Liver (tissue), 9 donors: Measurements from ENCODE around the gene PRRG4. TPM values are rescaled to one million over a fixed set of nuclear protein-coding genes. Genes with fewer than 3 reads are reported as not detected.
A peak's percentile ranks its signal among the peaks of the same experiment; 100 is the strongest.

ENCODE experiments used
- DNase-seq: peaks from one replicate; pipeline ENCODE4 v3.0.0-alpha.2; 2017; ENCODE audit warnings: low spot score
- H3K27ac ChIP-seq, 2 donors: one replicate each; pipeline ENCODE4 v1.7.0; 2013; ENCODE audit warnings: inconsistent platforms in 2 of 2, low read length in 2 of 2, control low read depth in 1 of 2, low read depth in 1 of 2, mild to moderate bottlenecking in 1 of 2
- H3K27me3 ChIP-seq, 4 donors: one replicate each; pipeline versions ENCODE4 v1.6.1 to v1.7.0; 2013; ENCODE audit warnings: low read length in 3 of 4, inconsistent platforms in 1 of 4, mild to moderate bottlenecking in 1 of 4, moderate library complexity in 1 of 4; ENCODE audit not compliant: control insufficient read depth in 4 of 4, insufficient read depth in 4 of 4
- H3K36me3 ChIP-seq, 4 donors: one replicate each; pipeline versions ENCODE4 v1.6.1 to v1.7.0; 2013; ENCODE audit warnings: low read length in 3 of 4, mild to moderate bottlenecking in 3 of 4, low read depth in 1 of 4, moderate library complexity in 1 of 4; ENCODE audit not compliant: control insufficient read depth in 4 of 4, insufficient read depth in 3 of 4
- H3K4me1 ChIP-seq, 4 donors: one replicate each; pipeline versions ENCODE4 v1.6.1 to v1.7.0; 2013; ENCODE audit warnings: low read length in 3 of 4, mild to moderate bottlenecking in 3 of 4, moderate library complexity in 1 of 4; ENCODE audit not compliant: control insufficient read depth in 4 of 4, insufficient read depth in 4 of 4
- H3K4me3 ChIP-seq, 3 donors: one replicate each; pipeline versions ENCODE4 v1.6.1 to v1.7.0; 2013; ENCODE audit warnings: low read length in 3 of 3, control low read depth in 1 of 3, low read depth in 1 of 3, mild to moderate bottlenecking in 1 of 3
- H3K9ac ChIP-seq, 2 donors: one replicate each; pipeline ENCODE4 v1.7.0; 2013; ENCODE audit warnings: low read length in 2 of 2, mild to moderate bottlenecking in 2 of 2, moderate library complexity in 2 of 2, control low read depth in 1 of 2, low read depth in 1 of 2
- H3K9me3 ChIP-seq, 4 donors: one replicate each; pipeline versions ENCODE4 v1.6.1 to v1.7.0; 2013; ENCODE audit warnings: low read length in 3 of 4; ENCODE audit not compliant: control insufficient read depth in 4 of 4
- EGR1 ChIP-seq, 2 donors: IDR thresholded peaks; 2 replicates each; pipeline ENCODE4 v1.6.1; 2016 to 2018; ENCODE audit warnings: antibody characterized with exemption in 2 of 2, low read depth in 2 of 2
- FOXA1 ChIP-seq: IDR thresholded peaks from 2 replicates; pipeline ENCODE4 v1.6.1; 2016; ENCODE audit warnings: antibody characterized with exemption
- FOXA2 ChIP-seq: IDR thresholded peaks from 2 replicates; pipeline ENCODE4 v1.6.1; 2016; ENCODE audit warnings: antibody characterized with exemption
- GABPA ChIP-seq, 2 donors: IDR thresholded peaks in 1 of 2; conservative IDR thresholded peaks in 1 of 2; 2 replicates each; pipeline ENCODE4 v1.6.1; 2016; ENCODE audit warnings: antibody characterized with exemption in 2 of 2, mild to moderate bottlenecking in 1 of 2, moderate library complexity in 1 of 2
- HNF4A ChIP-seq, 2 donors: conservative IDR thresholded peaks; 2 replicates each; pipeline ENCODE4 v1.6.1; 2016; ENCODE audit warnings: antibody characterized with exemption in 2 of 2, mild to moderate bottlenecking in 2 of 2
- HNF4G ChIP-seq: IDR thresholded peaks from 2 replicates; pipeline ENCODE4 v1.6.1; 2016; ENCODE audit warnings: antibody characterized with exemption
- JUND ChIP-seq, 2 donors: IDR thresholded peaks; 2 replicates each; pipeline ENCODE4 v1.6.1; 2016; ENCODE audit warnings: antibody characterized with exemption in 2 of 2
- NR2F2 ChIP-seq: IDR thresholded peaks from 2 replicates; pipeline ENCODE4 v1.6.1; 2016; ENCODE audit warnings: antibody characterized with exemption
- RAD21 ChIP-seq, 2 donors: IDR thresholded peaks; 2 replicates each; pipeline ENCODE4 v1.6.1; 2016; ENCODE audit warnings: antibody characterized with exemption in 2 of 2, mild to moderate bottlenecking in 2 of 2
- RXRA ChIP-seq, 2 donors: IDR thresholded peaks; 2 replicates each; pipeline ENCODE4 v1.6.1; 2017 to 2018; ENCODE audit warnings: antibody characterized with exemption in 2 of 2, mild to moderate bottlenecking in 1 of 2
- SP1 ChIP-seq: IDR thresholded peaks from 2 replicates; pipeline ENCODE4 v1.6.1; 2018; ENCODE audit warnings: antibody characterized with exemption, mild to moderate bottlenecking
- TAF1 ChIP-seq: conservative IDR thresholded peaks from 2 replicates; pipeline ENCODE4 v1.6.1; 2016; ENCODE audit warnings: antibody characterized with exemption, mild to moderate bottlenecking
- YY1 ChIP-seq: IDR thresholded peaks from 2 replicates; pipeline ENCODE4 v1.6.1; 2016; ENCODE audit warnings: antibody characterized with exemption, mild to moderate bottlenecking
- WGBS: extraction: QIAGEN DNeasy Blood & Tissue Kit; methylation state at CpG from one replicate; pipeline ENCODE4 v1.1.7; 2013; 5-methylcytosine and 5-hydroxymethylcytosine counted together
- polyA plus RNA-seq, 2 donors: library from polyadenylated mRNA; stranded (reverse) in 1 of 2; unstranded in 1 of 2; fragments of 200-250 nt in 1 of 2; fragments of >200 nt in 1 of 2; fragmentation: Nextera tagmentation in 1 of 2; extraction: Ambion mirVana in 1 of 2; gene quantifications; one replicate each; pipeline versions ENCODE4 v1.2.1 to v1.2.3, GENCODE V29; 2013 to 2015
- total RNA-seq, 2 donors: library from RNA; depleted of rRNA; stranded (reverse); fragments of >200 nt; gene quantifications; one replicate each; pipeline ENCODE4 v1.2.3, GENCODE V29; 2014
- TF ChIP-seq, protein P1 (sequence below): IDR thresholded peaks from 2 replicates; pipeline ENCODE4 v1.6.1; 2016; ENCODE audit warnings: antibody characterized with exemption
- TF ChIP-seq, protein P2 (sequence below): IDR thresholded peaks from 2 replicates; pipeline ENCODE4 v1.6.1; 2016; ENCODE audit warnings: antibody characterized with exemption
- TF ChIP-seq, protein P3 (sequence below): IDR thresholded peaks from 2 replicates; pipeline ENCODE4 v1.6.1; 2016; ENCODE audit warnings: antibody characterized with exemption
- TF ChIP-seq, protein P4 (sequence below): fragments of 150-350 bp; IDR thresholded peaks from 2 replicates; pipeline ENCODE4 v1.5.1; 2017; ENCODE audit warnings: improper control_type of control experiment, low read depth, low read length; ENCODE audit not compliant: missing input control
- TF ChIP-seq, protein P5 (sequence below): IDR thresholded peaks from 2 replicates; pipeline ENCODE4 v1.6.1; 2016; ENCODE audit warnings: antibody characterized with exemption, mild to moderate bottlenecking
- donor health status: healthy.
- donor health status: healthy.
- donor health status: healthy.
- donor health status: healthy.
- donor health status: healthy.

Gene PRRG4
- total and polyA plus RNA-seq, 4 donors, result 3.4 to 12.0 (median 5.9) TPM

DNA sequence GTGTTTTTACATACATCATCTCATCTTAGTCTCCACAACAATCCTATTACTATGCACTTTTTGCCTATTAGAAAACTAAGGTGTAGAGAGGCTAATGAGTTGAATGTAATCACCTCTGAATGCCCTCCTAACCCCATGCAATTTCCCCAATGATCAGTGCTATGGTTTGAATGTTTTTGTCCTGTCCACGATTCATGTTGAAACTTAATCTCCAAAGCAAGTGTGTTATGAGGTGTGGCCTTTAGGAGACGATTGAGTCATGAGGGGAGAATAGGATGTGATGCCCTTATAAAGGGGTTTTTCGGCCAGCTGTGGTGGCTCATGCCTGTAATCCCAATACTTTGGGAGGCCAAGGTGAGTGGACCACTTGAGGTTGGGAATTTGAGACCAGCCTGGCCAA is 33.3 kb upstream of the PRRG4 start:
- Histone ChIP-seq H3K9ac (no peak overlapping the region), H3K36me3 (peaks cover 0 to 2% (median 0%) of the 10 kb centered on the region in 4 donors), H3K4me1 (peaks cover 0 to 5% (median 1%) of the 10 kb centered on the region in 4 donors), H3K9me3 (no peaks in the 10 kb centered on the region), H3K27me3 (no peaks in the 10 kb centered on the region), H3K27ac (no peak overlapping the region), H3K4me3 (no peak overlapping the region)
- DNase-seq, result no peak
- TF ChIP-seq, protein P1, sequence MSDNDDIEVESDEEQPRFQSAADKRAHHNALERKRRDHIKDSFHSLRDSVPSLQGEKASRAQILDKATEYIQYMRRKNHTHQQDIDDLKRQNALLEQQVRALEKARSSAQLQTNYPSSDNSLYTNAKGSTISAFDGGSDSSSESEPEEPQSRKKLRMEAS, result no peak
- no peak for TF ChIP-seq SP1
- no peak for TF ChIP-seq NR2F2
- TF ChIP-seq FOXA1, result no peak
- no peak for TF ChIP-seq TAF1
- TF ChIP-seq, protein P2, sequence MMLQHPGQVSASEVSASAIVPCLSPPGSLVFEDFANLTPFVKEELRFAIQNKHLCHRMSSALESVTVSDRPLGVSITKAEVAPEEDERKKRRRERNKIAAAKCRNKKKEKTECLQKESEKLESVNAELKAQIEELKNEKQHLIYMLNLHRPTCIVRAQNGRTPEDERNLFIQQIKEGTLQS, result no peak
- TF ChIP-seq, protein P3, sequence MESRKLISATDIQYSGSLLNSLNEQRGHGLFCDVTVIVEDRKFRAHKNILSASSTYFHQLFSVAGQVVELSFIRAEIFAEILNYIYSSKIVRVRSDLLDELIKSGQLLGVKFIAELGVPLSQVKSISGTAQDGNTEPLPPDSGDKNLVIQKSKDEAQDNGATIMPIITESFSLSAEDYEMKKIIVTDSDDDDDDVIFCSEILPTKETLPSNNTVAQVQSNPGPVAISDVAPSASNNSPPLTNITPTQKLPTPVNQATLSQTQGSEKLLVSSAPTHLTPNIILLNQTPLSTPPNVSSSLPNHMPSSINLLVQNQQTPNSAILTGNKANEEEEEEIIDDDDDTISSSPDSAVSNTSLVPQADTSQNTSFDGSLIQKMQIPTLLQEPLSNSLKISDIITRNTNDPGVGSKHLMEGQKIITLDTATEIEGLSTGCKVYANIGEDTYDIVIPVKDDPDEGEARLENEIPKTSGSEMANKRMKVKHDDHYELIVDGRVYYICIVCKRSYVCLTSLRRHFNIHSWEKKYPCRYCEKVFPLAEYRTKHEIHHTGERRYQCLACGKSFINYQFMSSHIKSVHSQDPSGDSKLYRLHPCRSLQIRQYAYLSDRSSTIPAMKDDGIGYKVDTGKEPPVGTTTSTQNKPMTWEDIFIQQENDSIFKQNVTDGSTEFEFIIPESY, result no peak
- 89% methylated on average over 3 of the region's 3 CpGs for WGBS

DNA sequence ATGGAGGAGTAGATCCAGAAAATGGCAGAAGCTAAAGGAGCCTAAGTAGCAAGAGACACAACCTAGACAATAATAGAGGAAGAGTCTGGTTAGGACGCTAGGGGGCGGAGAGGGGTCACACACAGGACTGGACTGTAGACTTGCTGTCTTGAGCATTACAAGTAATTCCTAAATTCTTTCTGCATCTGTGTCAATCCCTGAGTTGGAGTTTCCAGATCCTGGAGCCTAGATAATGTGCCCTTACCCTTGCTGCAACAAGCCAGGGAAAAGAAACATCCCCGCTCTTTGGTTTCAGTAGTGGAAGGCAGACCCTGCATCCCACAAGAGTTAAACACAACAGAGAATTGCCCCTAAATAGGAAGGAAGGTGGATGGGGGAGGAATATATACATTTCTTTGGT is 20.4 kb upstream of the PRRG4 start:
- Histone ChIP-seq H3K36me3 (no peaks in the 10 kb centered on the region), H3K4me1 (no peaks in the 10 kb centered on the region), H3K27me3 (no peaks in the 10 kb centered on the region), H3K27ac (no peak overlapping the region), H3K9me3 (no peaks in the 10 kb centered on the region), H3K4me3 (no peak overlapping the region), H3K9ac (no peak overlapping the region)
- 31% methylated on average over 3 of the region's 3 CpGs for WGBS
- DNase-seq, result peak; percentile 62
- peak in 1 of 2 donors; percentile 35 for TF ChIP-seq JUND (IDR thresholded peaks at IDR 0.05)
- TF ChIP-seq NR2F2, result peak; percentile 29
- TF ChIP-seq, protein P2, result no peak
- TF ChIP-seq, protein P1, result no peak
- TF ChIP-seq HNF4A (conservative IDR thresholded peaks at IDR 0.05), result peak; percentile 16 to 69
- peak; percentile 91 for TF ChIP-seq RAD21 (IDR thresholded peaks at IDR 0.05)
- TF ChIP-seq, protein P3, result no peak
- no peak for TF ChIP-seq FOXA1
- no peak for TF ChIP-seq FOXA2
- TF ChIP-seq YY1, result no peak
- TF ChIP-seq RXRA (IDR thresholded peaks at IDR 0.05), result peak in 1 of 2 donors; percentile 34
- TF ChIP-seq TAF1, result no peak
- TF ChIP-seq EGR1 (IDR thresholded peaks at IDR 0.05; ENCODE audit: low read depth in 2 of 2), result no peak
- no peak for TF ChIP-seq GABPA (IDR thresholded peaks at IDR 0.05 in 1 of 2, conservative IDR thresholded peaks at IDR 0.05 in 1 of 2)
- no peak for TF ChIP-seq SP1
- TF ChIP-seq HNF4G, result peak; percentile 25
- TF ChIP-seq, protein P4, sequence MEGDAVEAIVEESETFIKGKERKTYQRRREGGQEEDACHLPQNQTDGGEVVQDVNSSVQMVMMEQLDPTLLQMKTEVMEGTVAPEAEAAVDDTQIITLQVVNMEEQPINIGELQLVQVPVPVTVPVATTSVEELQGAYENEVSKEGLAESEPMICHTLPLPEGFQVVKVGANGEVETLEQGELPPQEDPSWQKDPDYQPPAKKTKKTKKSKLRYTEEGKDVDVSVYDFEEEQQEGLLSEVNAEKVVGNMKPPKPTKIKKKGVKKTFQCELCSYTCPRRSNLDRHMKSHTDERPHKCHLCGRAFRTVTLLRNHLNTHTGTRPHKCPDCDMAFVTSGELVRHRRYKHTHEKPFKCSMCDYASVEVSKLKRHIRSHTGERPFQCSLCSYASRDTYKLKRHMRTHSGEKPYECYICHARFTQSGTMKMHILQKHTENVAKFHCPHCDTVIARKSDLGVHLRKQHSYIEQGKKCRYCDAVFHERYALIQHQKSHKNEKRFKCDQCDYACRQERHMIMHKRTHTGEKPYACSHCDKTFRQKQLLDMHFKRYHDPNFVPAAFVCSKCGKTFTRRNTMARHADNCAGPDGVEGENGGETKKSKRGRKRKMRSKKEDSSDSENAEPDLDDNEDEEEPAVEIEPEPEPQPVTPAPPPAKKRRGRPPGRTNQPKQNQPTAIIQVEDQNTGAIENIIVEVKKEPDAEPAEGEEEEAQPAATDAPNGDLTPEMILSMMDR, result peak; percentile 68
- TF ChIP-seq, protein P5, sequence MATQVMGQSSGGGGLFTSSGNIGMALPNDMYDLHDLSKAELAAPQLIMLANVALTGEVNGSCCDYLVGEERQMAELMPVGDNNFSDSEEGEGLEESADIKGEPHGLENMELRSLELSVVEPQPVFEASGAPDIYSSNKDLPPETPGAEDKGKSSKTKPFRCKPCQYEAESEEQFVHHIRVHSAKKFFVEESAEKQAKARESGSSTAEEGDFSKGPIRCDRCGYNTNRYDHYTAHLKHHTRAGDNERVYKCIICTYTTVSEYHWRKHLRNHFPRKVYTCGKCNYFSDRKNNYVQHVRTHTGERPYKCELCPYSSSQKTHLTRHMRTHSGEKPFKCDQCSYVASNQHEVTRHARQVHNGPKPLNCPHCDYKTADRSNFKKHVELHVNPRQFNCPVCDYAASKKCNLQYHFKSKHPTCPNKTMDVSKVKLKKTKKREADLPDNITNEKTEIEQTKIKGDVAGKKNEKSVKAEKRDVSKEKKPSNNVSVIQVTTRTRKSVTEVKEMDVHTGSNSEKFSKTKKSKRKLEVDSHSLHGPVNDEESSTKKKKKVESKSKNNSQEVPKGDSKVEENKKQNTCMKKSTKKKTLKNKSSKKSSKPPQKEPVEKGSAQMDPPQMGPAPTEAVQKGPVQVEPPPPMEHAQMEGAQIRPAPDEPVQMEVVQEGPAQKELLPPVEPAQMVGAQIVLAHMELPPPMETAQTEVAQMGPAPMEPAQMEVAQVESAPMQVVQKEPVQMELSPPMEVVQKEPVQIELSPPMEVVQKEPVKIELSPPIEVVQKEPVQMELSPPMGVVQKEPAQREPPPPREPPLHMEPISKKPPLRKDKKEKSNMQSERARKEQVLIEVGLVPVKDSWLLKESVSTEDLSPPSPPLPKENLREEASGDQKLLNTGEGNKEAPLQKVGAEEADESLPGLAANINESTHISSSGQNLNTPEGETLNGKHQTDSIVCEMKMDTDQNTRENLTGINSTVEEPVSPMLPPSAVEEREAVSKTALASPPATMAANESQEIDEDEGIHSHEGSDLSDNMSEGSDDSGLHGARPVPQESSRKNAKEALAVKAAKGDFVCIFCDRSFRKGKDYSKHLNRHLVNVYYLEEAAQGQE, result no peak
